ENCODE measurements around the gene DET1. TPM values are rescaled to one million over a fixed set of nuclear protein-coding genes. Genes with fewer than 3 reads are reported as not detected.

The DET1 gene
- total RNA-seq, 5 donors from 2014 or later (not counting 1 experiment from before 2014, with no cell fraction given): 4.1 to 9.4 (median 6.4) TPM

GRCh38 chr15:88574655-88575054, 28.2 kb upstream of the DET1 start:
- POLR2A ChIA-PET: no interaction called here
- Histone ChIP-seq H3K27ac (ENCODE audit: low read length) (no peak overlapping the region), H3K4me1 (ENCODE audit: control insufficient read depth in 1 of 2, extremely low read depth in 1 of 2, insufficient read depth in 2 of 2, low read length in 2 of 2) (no peaks in the 10 kb centered on the region), H3K36me3 (ENCODE audit: control insufficient read depth in 2 of 2, extremely low read depth in 1 of 2, insufficient read depth in 1 of 2, low read length in 1 of 2) (no peaks in the 10 kb centered on the region), H3K4me3 (ENCODE audit: control insufficient read depth in 1 of 2, extremely low read depth in 1 of 2, low read length in 1 of 2) (no peak overlapping the region), H3K9me3 (no peaks in the 10 kb centered on the region), H3K27me3 (replicated peaks in 1 of 2; ENCODE audit: control insufficient read depth in 2 of 2, extremely low read depth in 1 of 2, insufficient read depth in 2 of 2, low read length in 1 of 2) (peaks cover 0 to 9% of the 10 kb centered on the region in 2 experiments)
- no peak for ATAC-seq (replicated peaks in 1 of 4)
- CTCF ChIA-PET: no interaction called here
- no peak overlapping the region for H3K27ac Mint-ChIP-seq
- no peak for DNase-seq
- H3K4me1 Mint-ChIP-seq: no peaks in the 10 kb centered on the region
- H3K4me3 Mint-ChIP-seq: no peak overlapping the region
- WGBS (ENCODE audit: insufficient coverage): 61% methylated on average over 6 of the region's 7 CpGs
- H3K36me3 Mint-ChIP-seq: peaks cover 3% of the 10 kb centered on the region
- H3K9me3 Mint-ChIP-seq: no peaks in the 10 kb centered on the region
- peaks cover 5 to 13% of the 10 kb centered on the region in 2 donors for H3K27me3 Mint-ChIP-seq

GRCh38 chr15:88574077-88574476, 27.6 kb upstream of the DET1 start:
- no peaks in the 10 kb centered on the region for H3K36me3 ChIP-seq (ENCODE audit: control insufficient read depth in 2 of 2, extremely low read depth in 1 of 2, insufficient read depth in 1 of 2, low read length in 1 of 2)
- ChIA-PET POLR2A (no interaction called here), CTCF (no interaction called here)
- H3K27me3 ChIP-seq (replicated peaks in 1 of 2; ENCODE audit: control insufficient read depth in 2 of 2, extremely low read depth in 1 of 2, insufficient read depth in 2 of 2, low read length in 1 of 2): peaks cover 0 to 8% of the 10 kb centered on the region in 2 experiments
- no peaks in the 10 kb centered on the region for H3K4me1 ChIP-seq (ENCODE audit: control insufficient read depth in 1 of 2, extremely low read depth in 1 of 2, insufficient read depth in 2 of 2, low read length in 2 of 2)
- H3K4me3 ChIP-seq (ENCODE audit: control insufficient read depth in 1 of 2, extremely low read depth in 1 of 2, low read length in 1 of 2): no peak overlapping the region
- Mint-ChIP-seq H3K4me1 (no peaks in the 10 kb centered on the region), H3K27me3 (peaks cover 5 to 10% of the 10 kb centered on the region in 2 donors), H3K27ac (no peak overlapping the region), H3K36me3 (no peaks in the 10 kb centered on the region), H3K9me3 (no peaks in the 10 kb centered on the region), H3K4me3 (no peak overlapping the region)
- no peaks in the 10 kb centered on the region for H3K9me3 ChIP-seq
- DNase-seq (no peak), ATAC-seq (replicated peaks in 1 of 4) (no peak)
- 50% methylated on average over 1 of the region's 1 CpG for WGBS (ENCODE audit: insufficient coverage)
- H3K27ac ChIP-seq (ENCODE audit: low read length): no peak overlapping the region

GRCh38 chr15:88571852-88572259, 25.4 kb upstream of the DET1 start:
- CTCF ChIA-PET: no interaction called here
- Mint-ChIP-seq H3K9me3 (no peaks in the 10 kb centered on the region), H3K4me1 (no peaks in the 10 kb centered on the region), H3K4me3 (no peak overlapping the region), H3K27ac (no peak overlapping the region), H3K36me3 (no peaks in the 10 kb centered on the region), H3K27me3 (peaks cover 5 to 13% of the 10 kb centered on the region in 2 donors)
- no CpG with 5 or more reads among the region's 5 CpGs for whole genome bisulfite sequencing (ENCODE audit: insufficient coverage)
- POLR2A ChIA-PET: no interaction called here
- Histone ChIP-seq H3K4me3 (ENCODE audit: control insufficient read depth in 1 of 2, extremely low read depth in 1 of 2, low read length in 1 of 2) (no peak overlapping the region), H3K27me3 (replicated peaks in 1 of 2; ENCODE audit: control insufficient read depth in 2 of 2, extremely low read depth in 1 of 2, insufficient read depth in 2 of 2, low read length in 1 of 2) (peaks cover 0 to 14% of the 10 kb centered on the region in 2 experiments), H3K27ac (ENCODE audit: low read length) (no peak overlapping the region), H3K9me3 (no peaks in the 10 kb centered on the region), H3K4me1 (ENCODE audit: control insufficient read depth in 1 of 2, extremely low read depth in 1 of 2, insufficient read depth in 2 of 2, low read length in 2 of 2) (no peaks in the 10 kb centered on the region), H3K36me3 (ENCODE audit: control insufficient read depth in 2 of 2, extremely low read depth in 1 of 2, insufficient read depth in 1 of 2, low read length in 1 of 2) (no peaks in the 10 kb centered on the region)
- ATAC-seq (replicated peaks in 1 of 4) (no peak), DNase-seq (no peak)

- 61% methylated on average over 6 of the region's 7 CpGs for WGBS (ENCODE audit: insufficient coverage)
- no peak overlapping the region for H3K27ac ChIP-seq (ENCODE audit: low read length)
- H3K9me3 ChIP-seq: no peaks in the 10 kb centered on the region
- no peak overlapping the region for H3K4me3 Mint-ChIP-seq
- H3K9me3 Mint-ChIP-seq: no peaks in the 10 kb centered on the region
- DNase-seq (no peak), ATAC-seq (replicated peaks in 1 of 4) (no peak)
- H3K27me3 ChIP-seq (replicated peaks in 1 of 2; ENCODE audit: control insufficient read depth in 2 of 2, extremely low read depth in 1 of 2, insufficient read depth in 2 of 2, low read length in 1 of 2): peaks cover 0 to 14% of the 10 kb centered on the region in 2 experiments
- no peaks in the 10 kb centered on the region for H3K4me1 ChIP-seq (ENCODE audit: control insufficient read depth in 1 of 2, extremely low read depth in 1 of 2, insufficient read depth in 2 of 2, low read length in 2 of 2)
- no peak overlapping the region for H3K27ac Mint-ChIP-seq
- peaks cover 5 to 15% of the 10 kb centered on the region in 2 donors for H3K27me3 Mint-ChIP-seq
- no peaks in the 10 kb centered on the region for H3K36me3 Mint-ChIP-seq
- H3K4me3 ChIP-seq (ENCODE audit: control insufficient read depth in 1 of 2, extremely low read depth in 1 of 2, low read length in 1 of 2): no peak overlapping the region
- POLR2A ChIA-PET: no interaction called here
- H3K36me3 ChIP-seq (ENCODE audit: control insufficient read depth in 2 of 2, extremely low read depth in 1 of 2, insufficient read depth in 1 of 2, low read length in 1 of 2): no peaks in the 10 kb centered on the region
- CTCF ChIA-PET: no interaction called here
- H3K4me1 Mint-ChIP-seq: no peaks in the 10 kb centered on the region
Measured at GRCh38 chr15:88571153-88571851, 24.8 kb upstream of the DET1 start.

GRCh38 chr15:88568589-88568988, 22.1 kb upstream of the DET1 start:
- no peaks in the 10 kb centered on the region for H3K36me3 Mint-ChIP-seq
- H3K27me3 Mint-ChIP-seq: peaks cover 4 to 5% of the 10 kb centered on the region in 2 donors
- no peaks in the 10 kb centered on the region for H3K9me3 ChIP-seq
- ATAC-seq (replicated peaks in 1 of 4): no peak
- no peaks in the 10 kb centered on the region for H3K36me3 ChIP-seq (ENCODE audit: control insufficient read depth in 2 of 2, extremely low read depth in 1 of 2, insufficient read depth in 1 of 2, low read length in 1 of 2)
- H3K4me1 Mint-ChIP-seq: no peaks in the 10 kb centered on the region
- DNase-seq: no peak
- POLR2A ChIA-PET: no interaction called here
- no peak overlapping the region for H3K27ac Mint-ChIP-seq
- no peak overlapping the region for H3K27ac ChIP-seq (ENCODE audit: low read length)
- H3K4me3 ChIP-seq (ENCODE audit: control insufficient read depth in 1 of 2, extremely low read depth in 1 of 2, low read length in 1 of 2): no peak overlapping the region
- CTCF ChIA-PET: no interaction called here
- peaks cover 0 to 12% of the 10 kb centered on the region in 2 experiments for H3K27me3 ChIP-seq (replicated peaks in 1 of 2; ENCODE audit: control insufficient read depth in 2 of 2, extremely low read depth in 1 of 2, insufficient read depth in 2 of 2, low read length in 1 of 2)
- 67% methylated on average over 1 of the region's 6 CpGs for WGBS (ENCODE audit: insufficient coverage)
- no peak overlapping the region for H3K4me3 Mint-ChIP-seq
- no peaks in the 10 kb centered on the region for H3K4me1 ChIP-seq (ENCODE audit: control insufficient read depth in 1 of 2, extremely low read depth in 1 of 2, insufficient read depth in 2 of 2, low read length in 2 of 2)
- H3K9me3 Mint-ChIP-seq: no peaks in the 10 kb centered on the region

- POLR2A ChIA-PET: no interaction called here
- Mint-ChIP-seq H3K4me1 (no peaks in the 10 kb centered on the region), H3K27me3 (peaks cover 15 to 18% of the 10 kb centered on the region in 2 donors), H3K27ac (no peak overlapping the region), H3K9me3 (no peaks in the 10 kb centered on the region), H3K36me3 (no peaks in the 10 kb centered on the region), H3K4me3 (no peak overlapping the region)
- Histone ChIP-seq H3K4me1 (ENCODE audit: control insufficient read depth in 1 of 2, extremely low read depth in 1 of 2, insufficient read depth in 2 of 2, low read length in 2 of 2) (no peaks in the 10 kb centered on the region), H3K27ac (ENCODE audit: low read length) (no peak overlapping the region), H3K36me3 (ENCODE audit: control insufficient read depth in 2 of 2, extremely low read depth in 1 of 2, insufficient read depth in 1 of 2, low read length in 1 of 2) (no peaks in the 10 kb centered on the region), H3K9me3 (no peaks in the 10 kb centered on the region), H3K27me3 (replicated peaks in 1 of 2; ENCODE audit: control insufficient read depth in 2 of 2, extremely low read depth in 1 of 2, insufficient read depth in 2 of 2, low read length in 1 of 2) (peaks cover 0 to 9% of the 10 kb centered on the region in 2 experiments), H3K4me3 (ENCODE audit: control insufficient read depth in 1 of 2, extremely low read depth in 1 of 2, low read length in 1 of 2) (no peak overlapping the region)
- CTCF ChIA-PET: no interaction called here
- DNase-seq (no peak), ATAC-seq (replicated peaks in 1 of 4) (no peak)
- WGBS (ENCODE audit: insufficient coverage): 100% methylated on average over 2 of the region's 3 CpGs
Measured at GRCh38 chr15:88564741-88565140, 18.3 kb upstream of the DET1 start.

- Histone ChIP-seq H3K4me1 (ENCODE audit: control insufficient read depth in 1 of 2, extremely low read depth in 1 of 2, insufficient read depth in 2 of 2, low read length in 2 of 2) (no peaks in the 10 kb centered on the region), H3K27me3 (replicated peaks in 1 of 2; ENCODE audit: control insufficient read depth in 2 of 2, extremely low read depth in 1 of 2, insufficient read depth in 2 of 2, low read length in 1 of 2) (peaks cover 0 to 12% of the 10 kb centered on the region in 2 experiments), H3K4me3 (ENCODE audit: control insufficient read depth in 1 of 2, extremely low read depth in 1 of 2, low read length in 1 of 2) (no peak overlapping the region), H3K36me3 (ENCODE audit: control insufficient read depth in 2 of 2, extremely low read depth in 1 of 2, insufficient read depth in 1 of 2, low read length in 1 of 2) (no peaks in the 10 kb centered on the region), H3K27ac (ENCODE audit: low read length) (no peak overlapping the region), H3K9me3 (no peaks in the 10 kb centered on the region)
- Mint-ChIP-seq H3K9me3 (peaks cover 0 to 4% (median 4%) of the 10 kb centered on the region in 3 donors), H3K4me1 (no peaks in the 10 kb centered on the region), H3K27ac (no peak overlapping the region), H3K4me3 (no peak overlapping the region), H3K27me3 (peaks cover 18 to 22% of the 10 kb centered on the region in 2 donors), H3K36me3 (peaks cover 3% of the 10 kb centered on the region)
- ChIA-PET CTCF (no interaction called here), POLR2A (no interaction called here)
- ATAC-seq (replicated peaks in 1 of 4) (no peak), DNase-seq (no peak)
- 100% methylated on average over 1 of the region's 5 CpGs for WGBS (ENCODE audit: insufficient coverage)
Measured at GRCh38 chr15:88563638-88564037, 17.2 kb upstream of the DET1 start.
